ENCODE measurements around the gene APOBEC3H.

DNA sequence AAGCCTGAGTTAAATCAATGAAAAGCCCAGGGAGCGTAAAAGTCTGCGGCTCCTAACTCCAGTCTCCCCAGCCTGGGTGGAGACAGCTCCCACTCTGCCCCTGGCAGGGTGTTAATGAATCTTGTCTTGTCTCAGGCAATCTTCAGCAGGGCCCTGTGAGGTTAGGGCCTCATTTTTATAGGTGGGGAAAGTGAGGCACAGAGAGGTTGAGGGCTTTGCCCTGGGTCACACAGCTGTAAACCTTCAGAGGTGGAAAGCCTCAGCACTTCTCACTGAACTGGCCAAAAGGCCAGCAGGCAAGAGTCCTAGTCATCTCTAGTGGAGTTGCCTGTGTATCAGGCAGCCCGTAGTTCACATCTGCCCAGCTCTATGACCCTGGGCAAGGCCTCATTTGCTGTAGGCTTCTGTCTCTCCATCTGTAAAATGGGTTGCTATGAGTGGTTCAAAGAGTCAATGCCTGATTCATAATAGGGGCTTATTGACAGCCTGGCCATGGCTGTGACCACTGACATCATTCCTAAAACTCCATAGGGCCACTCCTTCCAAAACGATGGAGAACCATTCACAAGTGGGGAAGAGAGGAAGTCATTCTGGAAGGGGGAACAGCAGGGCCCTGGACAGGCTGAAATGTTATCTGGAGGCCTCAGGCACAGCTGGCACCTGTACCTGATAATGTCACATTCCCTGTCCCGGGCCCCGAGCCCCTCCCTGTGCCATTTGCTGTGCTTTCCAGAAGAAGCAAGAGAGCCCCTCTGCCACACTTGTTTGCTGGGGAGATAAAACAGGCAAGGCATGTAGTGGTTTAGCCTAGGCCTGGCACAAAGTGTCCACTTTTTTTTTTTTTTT is 49.4 kb downstream of the APOBEC3H start:
- TF ChIP-seq, protein P1, sequence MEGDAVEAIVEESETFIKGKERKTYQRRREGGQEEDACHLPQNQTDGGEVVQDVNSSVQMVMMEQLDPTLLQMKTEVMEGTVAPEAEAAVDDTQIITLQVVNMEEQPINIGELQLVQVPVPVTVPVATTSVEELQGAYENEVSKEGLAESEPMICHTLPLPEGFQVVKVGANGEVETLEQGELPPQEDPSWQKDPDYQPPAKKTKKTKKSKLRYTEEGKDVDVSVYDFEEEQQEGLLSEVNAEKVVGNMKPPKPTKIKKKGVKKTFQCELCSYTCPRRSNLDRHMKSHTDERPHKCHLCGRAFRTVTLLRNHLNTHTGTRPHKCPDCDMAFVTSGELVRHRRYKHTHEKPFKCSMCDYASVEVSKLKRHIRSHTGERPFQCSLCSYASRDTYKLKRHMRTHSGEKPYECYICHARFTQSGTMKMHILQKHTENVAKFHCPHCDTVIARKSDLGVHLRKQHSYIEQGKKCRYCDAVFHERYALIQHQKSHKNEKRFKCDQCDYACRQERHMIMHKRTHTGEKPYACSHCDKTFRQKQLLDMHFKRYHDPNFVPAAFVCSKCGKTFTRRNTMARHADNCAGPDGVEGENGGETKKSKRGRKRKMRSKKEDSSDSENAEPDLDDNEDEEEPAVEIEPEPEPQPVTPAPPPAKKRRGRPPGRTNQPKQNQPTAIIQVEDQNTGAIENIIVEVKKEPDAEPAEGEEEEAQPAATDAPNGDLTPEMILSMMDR (IDR thresholded peaks at IDR 0.05): no peak
- TF ChIP-seq POLR2A (IDR thresholded peaks at IDR 0.05) (no peak), POLR2AphosphoS5 (IDR thresholded peaks at IDR 0.05) (no peak)
